IMR-90 (cell line): ENCODE measurements around the gene CATSPER3. TPM values are rescaled to one million over a fixed set of nuclear protein-coding genes. Genes with fewer than 3 reads are reported as not detected.

Experiments used
- ATAC-seq: fragments of 200-7000 bp; cut with Tn5 transposase; 2 replicates; pipeline ENCODE4 v1.9.1; 2020; ENCODE audit warnings: low read depth, mild to moderate bottlenecking, moderate library complexity
- BruUV-seq: library from RNA; stranded (reverse); fragments of 400-500 nt; replicated peaks from 2 replicates; lab custom pipeline; 2021; lab: Mats Ljungman, UMichigan
- CTCF ChIA-PET: fragments of 300-600 bp; formaldehyde crosslinking; extraction: SDS; loops from one replicate; lab custom pipeline; 2021; ENCODE audit warnings: antibody characterized with exemption; lab: Yijun Ruan, JAX
- POLR2A ChIA-PET: fragments of 300-600 bp; sonication (Branson Sonifier 250); formaldehyde crosslinking; loops from one replicate; lab custom pipeline; 2022; ENCODE audit warnings: antibody characterized with exemption; ENCODE audit not compliant: unreplicated experiment; lab: Charles Lee
- DNase-seq: peaks from one replicate; pipeline ENCODE4 v3.0.0; 2013
- H2AFZ ChIP-seq: replicated peaks from 2 replicates; pipeline ENCODE3; 2013; ENCODE audit warnings: low read length, mild to moderate bottlenecking; ENCODE audit not compliant: poor library complexity
- H2AK5ac ChIP-seq: 2 replicates; pipeline ENCODE4 v1.6.1; 2013; ENCODE audit warnings: low read depth, low read length, inconsistent platforms
- H2AK9ac ChIP-seq: replicated peaks from 2 replicates; pipeline ENCODE3; 2013; ENCODE audit warnings: mild to moderate bottlenecking, low read depth, low read length, moderate library complexity; ENCODE audit not compliant: poor library complexity
- H2BK120ac ChIP-seq: 2 replicates; pipeline ENCODE4 v1.6.1; 2013; ENCODE audit warnings: low read depth, low read length, inconsistent platforms
- H2BK15ac ChIP-seq: 3 replicates; pipeline ENCODE4 v1.6.1; 2013; ENCODE audit warnings: low read depth, low read length, inconsistent platforms
- H2BK20ac ChIP-seq: 2 replicates; pipeline ENCODE4 v1.6.1; 2013; ENCODE audit warnings: low read depth, mild to moderate bottlenecking, inconsistent platforms, low read length, moderate library complexity
- H2BK5ac ChIP-seq: 2 replicates; pipeline ENCODE4 v1.6.1; 2013; ENCODE audit warnings: mild to moderate bottlenecking, low read depth, low read length, inconsistent platforms; ENCODE audit not compliant: poor library complexity, severe bottlenecking
- H3K14ac ChIP-seq: replicated peaks from 2 replicates; pipeline ENCODE4 v1.6.1; 2013; ENCODE audit warnings: low read depth, low read length, inconsistent platforms
- H3K18ac ChIP-seq: 2 replicates; pipeline ENCODE4 v1.6.1; 2013; ENCODE audit warnings: low read depth, low read length, control low read depth
- H3K23ac ChIP-seq: 2 replicates; pipeline ENCODE4 v1.6.1; 2013; ENCODE audit warnings: low read depth, low read length, inconsistent platforms
- H3K27ac ChIP-seq: 2 replicates; pipeline ENCODE4 v1.5.1; 2013; ENCODE audit warnings: mild to moderate bottlenecking, control low read depth, low read length; ENCODE audit not compliant: insufficient read depth
- H3K27me3 ChIP-seq: 2 replicates; pipeline ENCODE4 v1.6.1; 2013; ENCODE audit warnings: low read length; ENCODE audit not compliant: control insufficient read depth, insufficient read depth
- H3K36me3 ChIP-seq: 2 replicates; pipeline ENCODE4 v1.6.1; 2013; ENCODE audit warnings: low read length, mixed read lengths; ENCODE audit not compliant: control insufficient read depth, insufficient read depth
- H3K4ac ChIP-seq: 2 replicates; pipeline ENCODE4 v1.6.1; 2013; ENCODE audit warnings: low read depth, low read length, inconsistent platforms
- H3K4me1 ChIP-seq: 2 replicates; pipeline ENCODE4 v1.6.1; 2013; ENCODE audit warnings: low read length, mixed read lengths; ENCODE audit not compliant: control insufficient read depth, insufficient read depth
- H3K4me2 ChIP-seq: 2 replicates; pipeline ENCODE4 v1.6.1; 2013; ENCODE audit warnings: low read depth, mild to moderate bottlenecking, control low read depth, low read length, moderate library complexity
- H3K4me3 ChIP-seq: 2 replicates; pipeline ENCODE4 v1.5.1; 2013; ENCODE audit warnings: low read depth, mild to moderate bottlenecking, control low read depth, low read length, moderate library complexity; ENCODE audit not compliant: insufficient read depth
- H3K56ac ChIP-seq: 2 replicates; pipeline ENCODE4 v1.6.1; 2013; ENCODE audit warnings: low read length, inconsistent platforms; ENCODE audit not compliant: insufficient read depth; ENCODE audit errors: extremely low read depth
- H3K79me1 ChIP-seq, 2 experiments: 2 replicates each; pipeline ENCODE4 v1.6.1; 2013; ENCODE audit warnings: low read length in 2 of 2, inconsistent platforms in 1 of 2, low read depth in 1 of 2
- H3K9ac ChIP-seq: 2 replicates; pipeline ENCODE4 v1.6.1; 2013; ENCODE audit warnings: low read depth, low read length, control low read depth
- H3K9me1 ChIP-seq: 2 replicates; pipeline ENCODE4 v1.6.1; 2013; ENCODE audit warnings: low read length, inconsistent platforms; ENCODE audit not compliant: insufficient read depth
- H3K9me3 ChIP-seq: 2 replicates; pipeline ENCODE4 v1.6.1; 2013; ENCODE audit warnings: low read length; ENCODE audit not compliant: control insufficient read depth, insufficient read depth
- H4K20me1 ChIP-seq: 2 replicates; pipeline ENCODE4 v1.6.1; 2013; ENCODE audit warnings: low read length, inconsistent platforms; ENCODE audit not compliant: insufficient read depth
- H4K5ac ChIP-seq: 2 replicates; pipeline ENCODE4 v1.6.1; 2013; ENCODE audit warnings: mild to moderate bottlenecking, low read depth, low read length, control low read depth
- H4K8ac ChIP-seq, 2 experiments: 2 replicates each; pipeline ENCODE4 v1.6.1; 2013; ENCODE audit warnings: low read depth in 2 of 2, low read length in 2 of 2, control low read depth in 1 of 2, inconsistent platforms in 1 of 2
- H4K91ac ChIP-seq: 2 replicates; pipeline ENCODE4 v1.6.1; 2013; ENCODE audit warnings: low read depth, low read length, inconsistent platforms; ENCODE audit not compliant: insufficient read depth
- BHLHE40 ChIP-seq: fragments of 150-350 bp; IDR thresholded peaks from 2 replicates; pipeline ENCODE4 v1.6.1; 2016; ENCODE audit warnings: mild to moderate bottlenecking, low read depth, low read length
- CHD1 ChIP-seq: IDR thresholded peaks from 2 replicates; pipeline ENCODE4 v1.6.1; 2012; ENCODE audit warnings: low read depth, low read length, improper control_type of control experiment
- MAZ ChIP-seq: IDR thresholded peaks from 2 replicates; pipeline ENCODE4 v1.6.1; 2012; ENCODE audit warnings: low read depth, mild to moderate bottlenecking, low read length, improper control_type of control experiment, moderate library complexity, borderline replicate concordance
- NFE2L2 ChIP-seq: fragments of 150-350 bp; IDR thresholded peaks from 2 replicates; pipeline ENCODE4 v1.6.1; 2016; ENCODE audit warnings: low read depth, mild to moderate bottlenecking, low read length
- POLR2A ChIP-seq: IDR thresholded peaks from 2 replicates; pipeline ENCODE4 v1.6.1; 2012; ENCODE audit warnings: mild to moderate bottlenecking, low read depth, low read length
- RAD21 ChIP-seq: IDR thresholded peaks from 2 replicates; pipeline ENCODE4 v1.6.1; 2012; ENCODE audit warnings: low read length, improper control_type of control experiment
- RFX5 ChIP-seq: IDR thresholded peaks from 2 replicates; pipeline ENCODE4 v1.8.0; 2012; ENCODE audit warnings: low read depth, mild to moderate bottlenecking, low read length, moderate library complexity
- WGBS, 2 experiments: methylation state at CpG; one replicate each; pipeline versions ENCODE4 v1.1.5 to v1.1.7; 2013; ENCODE audit warnings: missing lambda C conversion rate in 2 of 2; ENCODE audit not compliant: insufficient read length in 1 of 2; ENCODE audit errors: extremely low coverage in 2 of 2; 5-methylcytosine and 5-hydroxymethylcytosine counted together
- dilution Hi-C: fragments of 300-500 bp; cut with HindIII; formaldehyde crosslinking; loops from one replicate; pipeline ENCODE4 v1.14.3; 2018; ENCODE audit warnings: low sequenced_read_pairs; ENCODE audit not compliant: unreplicated experiment
- in situ Hi-C: fragments of 300-500 bp; cut with MboI; formaldehyde crosslinking; loops from 3 replicates; pipeline ENCODE4 v1.14.3; 2019; ENCODE audit warnings: low sequenced_read_pairs, inconsistent platforms, mixed read lengths
- intact Hi-C: fragments of 100-400 bp; cut with micrococcal nuclease; formaldehyde crosslinking; loops from 2 replicates; pipeline ENCODE4 v1.10.0; 2022
- polyA plus RNA-seq, 3 experiments: library from polyadenylated mRNA; depleted of rRNA; stranded (reverse); fragments of >200 nt; gene quantifications; 2 replicates each; pipeline ENCODE4 v1.2.3, GENCODE V29; 2012; ENCODE audit warnings: low replicate concordance in 1 of 3
- total RNA-seq: library from RNA; depleted of rRNA; stranded (reverse); fragments of >200 nt; gene quantifications from 2 replicates; pipeline ENCODE4 v1.2.3, GENCODE V29; 2012
- TF ChIP-seq, protein P1 (sequence below): fragments of 150-350 bp; IDR thresholded peaks from 2 replicates; pipeline ENCODE4 v1.6.1; 2016; ENCODE audit warnings: low read depth, mild to moderate bottlenecking, low read length, moderate library complexity, borderline replicate concordance
- TF ChIP-seq, protein P2 (sequence below): conservative IDR thresholded peaks from 2 replicates; pipeline ENCODE4 v1.5.1; 2012; ENCODE audit warnings: mild to moderate bottlenecking, low read depth, low read length, improper control_type of control experiment

Gene CATSPER3
- total and polyA plus RNA-seq, 2 of the 4 experiments (the other 2 are of a cell fraction) = under 0.01 to 0.12 TPM

DNA sequence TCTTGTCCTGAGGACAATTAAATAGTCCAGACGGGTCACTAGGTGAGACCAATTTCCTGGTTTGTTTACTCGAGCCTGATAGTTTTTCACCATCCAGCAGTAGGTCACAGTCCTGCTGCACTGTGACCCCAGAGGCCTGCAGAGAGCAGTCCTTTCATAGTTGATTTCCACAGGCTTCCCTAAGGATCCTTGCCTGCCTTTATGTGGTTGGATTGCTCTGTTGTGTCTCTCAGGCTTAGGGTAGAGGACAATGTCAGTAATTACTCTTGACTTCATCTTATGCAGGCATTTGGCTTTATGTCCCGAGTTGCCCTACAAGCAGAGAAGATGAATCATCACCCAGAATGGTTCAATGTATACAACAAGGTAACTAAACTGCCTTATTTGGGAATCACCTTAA, 9.0 kb upstream of the CATSPER3 start:
- dilution Hi-C loops (no loop called here), intact Hi-C loops (no loop called here)
- no peak overlapping the region for H3K4me2 ChIP-seq

More for the DNA sequence above, 9.0 kb upstream of the CATSPER3 start:
- H3K79me1 ChIP-seq = no peaks in the 10 kb centered on the region
- TF ChIP-seq BHLHE40 (no peak), RFX5 (no peak), MAZ (no peak), POLR2A (no peak), NFE2L2 (no peak), CHD1 (no peak), RAD21 (no peak)
- TF ChIP-seq, protein P1, sequence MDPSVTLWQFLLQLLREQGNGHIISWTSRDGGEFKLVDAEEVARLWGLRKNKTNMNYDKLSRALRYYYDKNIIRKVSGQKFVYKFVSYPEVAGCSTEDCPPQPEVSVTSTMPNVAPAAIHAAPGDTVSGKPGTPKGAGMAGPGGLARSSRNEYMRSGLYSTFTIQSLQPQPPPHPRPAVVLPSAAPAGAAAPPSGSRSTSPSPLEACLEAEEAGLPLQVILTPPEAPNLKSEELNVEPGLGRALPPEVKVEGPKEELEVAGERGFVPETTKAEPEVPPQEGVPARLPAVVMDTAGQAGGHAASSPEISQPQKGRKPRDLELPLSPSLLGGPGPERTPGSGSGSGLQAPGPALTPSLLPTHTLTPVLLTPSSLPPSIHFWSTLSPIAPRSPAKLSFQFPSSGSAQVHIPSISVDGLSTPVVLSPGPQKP = no peak
- TF ChIP-seq, protein P2, sequence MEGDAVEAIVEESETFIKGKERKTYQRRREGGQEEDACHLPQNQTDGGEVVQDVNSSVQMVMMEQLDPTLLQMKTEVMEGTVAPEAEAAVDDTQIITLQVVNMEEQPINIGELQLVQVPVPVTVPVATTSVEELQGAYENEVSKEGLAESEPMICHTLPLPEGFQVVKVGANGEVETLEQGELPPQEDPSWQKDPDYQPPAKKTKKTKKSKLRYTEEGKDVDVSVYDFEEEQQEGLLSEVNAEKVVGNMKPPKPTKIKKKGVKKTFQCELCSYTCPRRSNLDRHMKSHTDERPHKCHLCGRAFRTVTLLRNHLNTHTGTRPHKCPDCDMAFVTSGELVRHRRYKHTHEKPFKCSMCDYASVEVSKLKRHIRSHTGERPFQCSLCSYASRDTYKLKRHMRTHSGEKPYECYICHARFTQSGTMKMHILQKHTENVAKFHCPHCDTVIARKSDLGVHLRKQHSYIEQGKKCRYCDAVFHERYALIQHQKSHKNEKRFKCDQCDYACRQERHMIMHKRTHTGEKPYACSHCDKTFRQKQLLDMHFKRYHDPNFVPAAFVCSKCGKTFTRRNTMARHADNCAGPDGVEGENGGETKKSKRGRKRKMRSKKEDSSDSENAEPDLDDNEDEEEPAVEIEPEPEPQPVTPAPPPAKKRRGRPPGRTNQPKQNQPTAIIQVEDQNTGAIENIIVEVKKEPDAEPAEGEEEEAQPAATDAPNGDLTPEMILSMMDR = no peak
- H4K8ac ChIP-seq = no peak overlapping the region
- peak; percentile 26 for DNase-seq
- H2BK15ac ChIP-seq = no peak overlapping the region; the same call in 2 of the 3 replicates
- no peak overlapping the region for H2AK9ac ChIP-seq
- no peak overlapping the region for H2AK5ac ChIP-seq
- peaks cover 6% of the 10 kb centered on the region for H3K4me1 ChIP-seq
- H3K14ac ChIP-seq = no peak overlapping the region
- no peaks in the 10 kb centered on the region for H3K27me3 ChIP-seq
- POLR2A ChIA-PET = no interaction called here
- H4K91ac ChIP-seq = no peak overlapping the region
- no peak overlapping the region for H3K56ac ChIP-seq
- peaks cover 2% of the 10 kb centered on the region; the same call in 1 of the 2 replicates for H3K36me3 ChIP-seq
- no peak overlapping the region for H2AFZ ChIP-seq
- BruUV-seq = no TSS peak
- peaks cover 3% of the 10 kb centered on the region; the same call in 1 of the 2 replicates for H3K9me1 ChIP-seq
- no peak overlapping the region for H4K5ac ChIP-seq
- no peaks in the 10 kb centered on the region for H4K20me1 ChIP-seq
- in situ Hi-C loops = no loop called here
- no peak overlapping the region for H2BK5ac ChIP-seq
- peaks cover 3% of the 10 kb centered on the region for H3K9me3 ChIP-seq
- 0% methylated on average over 1 of the region's 3 CpGs; no CpG with 5 or more reads in 1 of the 2 experiments for WGBS, 2 experiments
- no peak overlapping the region for H3K9ac ChIP-seq
- H3K18ac ChIP-seq = no peak overlapping the region
- H2BK120ac ChIP-seq = no peak overlapping the region
- H3K27ac ChIP-seq = no peak overlapping the region
- H3K4ac ChIP-seq = no peak overlapping the region
- H2BK20ac ChIP-seq = no peak overlapping the region
- H3K23ac ChIP-seq = no peak overlapping the region
- ATAC-seq = peak; percentile 68
- CTCF ChIA-PET = no interaction called here
- H3K4me3 ChIP-seq = no peak overlapping the region
